ENCODE data around the gene ADD3.

Gene ADD3

GRCh38 chr10:110041479-110041829 lies 33.7 kb downstream of the ADD3 start:
- no peaks in the 10 kb centered on the region for H3K9me2 ChIP-seq (replicated peaks; ENCODE audit: low read depth, low read length)
- H3K79me2 ChIP-seq (ENCODE audit: insufficient read depth, low read length) = peaks cover 88% of the 10 kb centered on the region
- H3K9ac ChIP-seq (ENCODE audit: low read depth, low read length, poor library complexity, severe bottlenecking) = no peak overlapping the region
- H2AFZ ChIP-seq (ENCODE audit: low read length) = no peak overlapping the region
- no peaks in the 10 kb centered on the region for H3K9me3 ChIP-seq (ENCODE audit: insufficient read depth, low read depth, low read length)
- no peaks in the 10 kb centered on the region for H3K27me3 ChIP-seq (ENCODE audit: insufficient read depth, low read length, poor library complexity, severe bottlenecking)
- TF ChIP-seq EZH2phosphoT487 (IDR thresholded peaks at IDR 0.05; ENCODE audit: borderline replicate concordance) (no peak), CTCF (conservative IDR thresholded peaks at IDR 0.05; ENCODE audit: low read length) (no peak)
- peaks cover 31% of the 10 kb centered on the region for H3K4me1 ChIP-seq (ENCODE audit: insufficient read depth, low read length, poor library complexity, severe bottlenecking)
- H4K20me1 ChIP-seq (ENCODE audit: insufficient read depth, low read length, poor library complexity, severe bottlenecking) = peaks cover 15% of the 10 kb centered on the region
- no peaks in the 10 kb centered on the region for H3K36me3 ChIP-seq (ENCODE audit: insufficient read depth, low read length)
- no peak overlapping the region for H3K4me3 ChIP-seq (ENCODE audit: low read length, poor library complexity, severe bottlenecking)
- no peaks in the 10 kb centered on the region; the same call in 1 of the 2 replicates for H3F3A ChIP-seq (ENCODE audit: low read depth)
- H3K4me2 ChIP-seq (ENCODE audit: low read depth, low read length, poor library complexity, severe bottlenecking) = no peak overlapping the region

GRCh38 chr10:110042181-110042580 lies 34.4 kb downstream of the ADD3 start:
- Histone ChIP-seq H3K9me3 (ENCODE audit: insufficient read depth, low read depth, low read length) (no peaks in the 10 kb centered on the region; the same call in 1 of the 2 replicates), H3K79me2 (ENCODE audit: insufficient read depth, low read length) (peaks cover 96% of the 10 kb centered on the region), H3K4me2 (ENCODE audit: low read depth, low read length, poor library complexity, severe bottlenecking) (no peak overlapping the region), H3F3A (ENCODE audit: low read depth) (no peaks in the 10 kb centered on the region; the same call in 1 of the 2 replicates), H3K4me1 (ENCODE audit: insufficient read depth, low read length, poor library complexity, severe bottlenecking) (peaks cover 24% of the 10 kb centered on the region), H3K27me3 (ENCODE audit: insufficient read depth, low read length, poor library complexity, severe bottlenecking) (no peaks in the 10 kb centered on the region), H3K4me3 (ENCODE audit: low read length, poor library complexity, severe bottlenecking) (no peak overlapping the region), H3K9ac (ENCODE audit: low read depth, low read length, poor library complexity, severe bottlenecking) (no peak overlapping the region), H4K20me1 (ENCODE audit: insufficient read depth, low read length, poor library complexity, severe bottlenecking) (peaks cover 15% of the 10 kb centered on the region), H2AFZ (ENCODE audit: low read length) (no peak overlapping the region), H3K9me2 (replicated peaks; ENCODE audit: low read depth, low read length) (no peaks in the 10 kb centered on the region), H3K36me3 (ENCODE audit: insufficient read depth, low read length) (no peaks in the 10 kb centered on the region)
- TF ChIP-seq EZH2phosphoT487 (IDR thresholded peaks at IDR 0.05; ENCODE audit: borderline replicate concordance) (no peak), CTCF (conservative IDR thresholded peaks at IDR 0.05; ENCODE audit: low read length) (no peak)

GRCh38 chr10:110042891-110043290 lies 35.1 kb downstream of the ADD3 start:
- Histone ChIP-seq H2AFZ (ENCODE audit: low read length) (no peak overlapping the region), H3K79me2 (ENCODE audit: insufficient read depth, low read length) (peaks cover 99% of the 10 kb centered on the region)
- TF ChIP-seq CTCF (conservative IDR thresholded peaks at IDR 0.05; ENCODE audit: low read length) (no peak), EZH2phosphoT487 (IDR thresholded peaks at IDR 0.05; ENCODE audit: borderline replicate concordance) (no peak)

More at GRCh38 chr10:110042891-110043290, 35.1 kb downstream of the ADD3 start:
- H3K4me2 ChIP-seq (ENCODE audit: low read depth, low read length, poor library complexity, severe bottlenecking) = no peak overlapping the region
- H3K4me1 ChIP-seq (ENCODE audit: insufficient read depth, low read length, poor library complexity, severe bottlenecking) = peaks cover 22% of the 10 kb centered on the region
- H4K20me1 ChIP-seq (ENCODE audit: insufficient read depth, low read length, poor library complexity, severe bottlenecking) = peaks cover 15% of the 10 kb centered on the region
- no peaks in the 10 kb centered on the region for H3K27me3 ChIP-seq (ENCODE audit: insufficient read depth, low read length, poor library complexity, severe bottlenecking)
- H3K9me2 ChIP-seq (replicated peaks; ENCODE audit: low read depth, low read length) = no peaks in the 10 kb centered on the region
- H3F3A ChIP-seq (ENCODE audit: low read depth) = no peaks in the 10 kb centered on the region
- H3K4me3 ChIP-seq (ENCODE audit: low read length, poor library complexity, severe bottlenecking) = no peak overlapping the region
- peaks cover 5% of the 10 kb centered on the region for H3K9me3 ChIP-seq (ENCODE audit: insufficient read depth, low read depth, low read length)
- no peaks in the 10 kb centered on the region for H3K36me3 ChIP-seq (ENCODE audit: insufficient read depth, low read length)
- no peak overlapping the region for H3K9ac ChIP-seq (ENCODE audit: low read depth, low read length, poor library complexity, severe bottlenecking)
